ENCODE results near the gene SUZ12. TPM values are rescaled to one million over a fixed set of nuclear protein-coding genes. Genes with fewer than 3 reads are reported as not detected.
A peak's percentile ranks its signal among the peaks of the same experiment; 100 is the strongest.

Gene SUZ12
- polyA plus RNA-seq, 1 of the 3 experiments (the other 2 are of a cell fraction): 6.3 TPM

GRCh38 chr17:31907342-31907962 is 29.4 kb upstream of the SUZ12 start:
- POLR2A ChIA-PET: interaction anchor here (0.6 kb wide), 1 partner anchor 76 kb away, joined by 3 read pairs; no protein-coding TSS in a partner anchor
- no peaks in the 10 kb centered on the region for H4K20me1 ChIP-seq (ENCODE audit: insufficient read depth)
- H3K9me2 ChIP-seq: no peaks in the 10 kb centered on the region
- peaks cover 19% of the 10 kb centered on the region for H3F3A ChIP-seq (replicated peaks; ENCODE audit: insufficient read depth)
- H2AFZ ChIP-seq (ENCODE audit: low read depth): 0 out of 2 replicates have a peak overlapping the region, but pooled peaks have one; percentile 6
- peaks cover 6 to 7% of the 10 kb centered on the region in 2 experiments; a peak in 2 of 4 replicates for H3K4me1 ChIP-seq (ENCODE audit: control insufficient read depth in 1 of 2, insufficient read depth in 2 of 2, low read depth in 1 of 2, low read length in 1 of 2)
- DNase-seq: no peak
- TF ChIP-seq MEF2A (IDR thresholded peaks at IDR 0.05; ENCODE audit: borderline replicate concordance, low read depth): no peak
- TF ChIP-seq SIN3A (IDR thresholded peaks at IDR 0.05; ENCODE audit: borderline replicate concordance, low read depth, low read length): no peak
- TF ChIP-seq TCF12 (IDR thresholded peaks at IDR 0.05): peak; percentile 20; the same call in 1 of the 2 replicates
- TF ChIP-seq PBX3 (IDR thresholded peaks at IDR 0.05): peak; percentile 82
- peak; percentile 91 for TF ChIP-seq NFIC (IDR thresholded peaks at IDR 0.05; ENCODE audit: borderline replicate concordance)
- TF ChIP-seq GABPA (IDR thresholded peaks at IDR 0.05; ENCODE audit: low read depth): no peak
- no peak for TF ChIP-seq POLR2AphosphoS5 (IDR thresholded peaks at IDR 0.05; ENCODE audit: low read depth, low read length)
- TF ChIP-seq, protein P1, sequence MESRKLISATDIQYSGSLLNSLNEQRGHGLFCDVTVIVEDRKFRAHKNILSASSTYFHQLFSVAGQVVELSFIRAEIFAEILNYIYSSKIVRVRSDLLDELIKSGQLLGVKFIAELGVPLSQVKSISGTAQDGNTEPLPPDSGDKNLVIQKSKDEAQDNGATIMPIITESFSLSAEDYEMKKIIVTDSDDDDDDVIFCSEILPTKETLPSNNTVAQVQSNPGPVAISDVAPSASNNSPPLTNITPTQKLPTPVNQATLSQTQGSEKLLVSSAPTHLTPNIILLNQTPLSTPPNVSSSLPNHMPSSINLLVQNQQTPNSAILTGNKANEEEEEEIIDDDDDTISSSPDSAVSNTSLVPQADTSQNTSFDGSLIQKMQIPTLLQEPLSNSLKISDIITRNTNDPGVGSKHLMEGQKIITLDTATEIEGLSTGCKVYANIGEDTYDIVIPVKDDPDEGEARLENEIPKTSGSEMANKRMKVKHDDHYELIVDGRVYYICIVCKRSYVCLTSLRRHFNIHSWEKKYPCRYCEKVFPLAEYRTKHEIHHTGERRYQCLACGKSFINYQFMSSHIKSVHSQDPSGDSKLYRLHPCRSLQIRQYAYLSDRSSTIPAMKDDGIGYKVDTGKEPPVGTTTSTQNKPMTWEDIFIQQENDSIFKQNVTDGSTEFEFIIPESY (IDR thresholded peaks at IDR 0.05; ENCODE audit: borderline replicate concordance, low read depth): no peak
- 29% methylated on average over 7 of the region's 7 CpGs for WGBS (ENCODE audit: low lambda C conversion rate)
- H3K9me3 ChIP-seq: no peaks in the 10 kb centered on the region
- no peaks in the 10 kb centered on the region for H3K79me2 ChIP-seq (ENCODE audit: insufficient read depth)
- H3K4me3 ChIP-seq (ENCODE audit: low read depth in 2 of 2, low read length in 1 of 2): 0 out of 4 replicates have a peak overlapping the region, but pooled peaks of 1 of the 2 experiments have one; percentile 1
- H3K4me2 ChIP-seq: peak overlapping the region; percentile 64; the same call in 1 of the 2 replicates
- CTCF ChIA-PET: interaction anchor here (0.6 to 1.1 kb wide), 4 partner anchors 9 to 413 kb away, joined by 3 read pairs; no protein-coding TSS in a partner anchor
- H3K27ac ChIP-seq (ENCODE audit: low read depth in 2 of 2, low read length in 1 of 2): peak overlapping the region in 1 of 2 experiments; percentile 29; a peak in 1 of 4 replicates
- H3K9ac ChIP-seq: no peak overlapping the region
- no peaks in the 10 kb centered on the region for H3K27me3 ChIP-seq (ENCODE audit: insufficient read depth)
- no peaks in the 10 kb centered on the region for H3K36me3 ChIP-seq (replicated peaks in 1 of 2; ENCODE audit: control insufficient read depth in 1 of 2, insufficient read depth in 2 of 2, low read length in 1 of 2)

GRCh38 chr17:31908386-31908785 is 28.4 kb upstream of the SUZ12 start:
- no peak for TF ChIP-seq USF2 (IDR thresholded peaks at IDR 0.05; ENCODE audit: borderline replicate concordance, low read depth, low read length)
- no peak for TF ChIP-seq FOXJ3 (CRISPR knock-in tag; IDR thresholded peaks at IDR 0.05)
- no peak for TF ChIP-seq CHD2 (IDR thresholded peaks at IDR 0.05; ENCODE audit: low read length, partially characterized antibody)
- no peak for TF ChIP-seq MEF2A (IDR thresholded peaks at IDR 0.05; ENCODE audit: borderline replicate concordance, low read depth)
- no peak for TF ChIP-seq TAF1 (IDR thresholded peaks at IDR 0.05; ENCODE audit: borderline replicate concordance, low read depth, low read length)
- TF ChIP-seq GATA2 (CRISPR knock-in tag; IDR thresholded peaks at IDR 0.05): no peak
- no peak for TF ChIP-seq RCOR1 (IDR thresholded peaks at IDR 0.05; ENCODE audit: low read length)
- no peak for TF ChIP-seq RXRA (IDR thresholded peaks at IDR 0.05; ENCODE audit: borderline replicate concordance, low read depth)
- no peak for TF ChIP-seq FOSL2 (IDR thresholded peaks at IDR 0.05; ENCODE audit: borderline replicate concordance, low read depth)
- no peak for TF ChIP-seq JUND (IDR thresholded peaks at IDR 0.05)
- DNase-seq: no peak
- no peak overlapping the region for H3K4me3 ChIP-seq (ENCODE audit: low read depth in 2 of 2, low read length in 1 of 2)
- no peaks in the 10 kb centered on the region for H4K20me1 ChIP-seq (ENCODE audit: insufficient read depth)
- H3K9me2 ChIP-seq: no peaks in the 10 kb centered on the region
- H3K79me2 ChIP-seq (ENCODE audit: insufficient read depth): no peaks in the 10 kb centered on the region
- peaks cover 15% of the 10 kb centered on the region for H3F3A ChIP-seq (replicated peaks; ENCODE audit: insufficient read depth)
- ChIA-PET CTCF (interaction anchor here (0.6 to 1.1 kb wide), 3 partner anchors 9 to 12 kb away, joined by 3 read pairs; no protein-coding TSS in a partner anchor), POLR2A (no interaction called here)
- no peaks in the 10 kb centered on the region for H3K9me3 ChIP-seq
- no peak overlapping the region for H3K9ac ChIP-seq
- H3K27me3 ChIP-seq (ENCODE audit: insufficient read depth): no peaks in the 10 kb centered on the region
- H3K4me2 ChIP-seq: peak overlapping the region; percentile 64; the same call in 1 of the 2 replicates
- H3K36me3 ChIP-seq (replicated peaks in 1 of 2; ENCODE audit: control insufficient read depth in 1 of 2, insufficient read depth in 2 of 2, low read length in 1 of 2): no peaks in the 10 kb centered on the region
- no peak overlapping the region for H2AFZ ChIP-seq (ENCODE audit: low read depth)
- no peak overlapping the region for H3K27ac ChIP-seq (ENCODE audit: low read depth in 2 of 2, low read length in 1 of 2)
- H3K4me1 ChIP-seq (ENCODE audit: control insufficient read depth in 1 of 2, insufficient read depth in 2 of 2, low read depth in 1 of 2, low read length in 1 of 2): peaks cover 6 to 7% of the 10 kb centered on the region in 2 experiments; a peak in 2 of 4 replicates
